ENCODE measurements around the gene USP14. TPM values are rescaled to one million over a fixed set of nuclear protein-coding genes. Genes with fewer than 3 reads are reported as not detected.
A peak's percentile ranks its signal among the peaks of the same experiment; 100 is the strongest.
"Not testable (repeated sequence)": the region's sequence is repeated elsewhere in the genome, so short reads cannot be mapped to it uniquely, and the experiment has no call there.

The USP14 gene
- 47.8 TPM for total RNA-seq
- long read RNA-seq, full-length matches to known transcripts, result 152 of 164 reads
- long read RNA-seq, partial matches to known transcripts, result 4 of 164 reads
- long read RNA-seq, other reads (novel, unspliced or antisense), result 8 of 164 reads

DNA sequence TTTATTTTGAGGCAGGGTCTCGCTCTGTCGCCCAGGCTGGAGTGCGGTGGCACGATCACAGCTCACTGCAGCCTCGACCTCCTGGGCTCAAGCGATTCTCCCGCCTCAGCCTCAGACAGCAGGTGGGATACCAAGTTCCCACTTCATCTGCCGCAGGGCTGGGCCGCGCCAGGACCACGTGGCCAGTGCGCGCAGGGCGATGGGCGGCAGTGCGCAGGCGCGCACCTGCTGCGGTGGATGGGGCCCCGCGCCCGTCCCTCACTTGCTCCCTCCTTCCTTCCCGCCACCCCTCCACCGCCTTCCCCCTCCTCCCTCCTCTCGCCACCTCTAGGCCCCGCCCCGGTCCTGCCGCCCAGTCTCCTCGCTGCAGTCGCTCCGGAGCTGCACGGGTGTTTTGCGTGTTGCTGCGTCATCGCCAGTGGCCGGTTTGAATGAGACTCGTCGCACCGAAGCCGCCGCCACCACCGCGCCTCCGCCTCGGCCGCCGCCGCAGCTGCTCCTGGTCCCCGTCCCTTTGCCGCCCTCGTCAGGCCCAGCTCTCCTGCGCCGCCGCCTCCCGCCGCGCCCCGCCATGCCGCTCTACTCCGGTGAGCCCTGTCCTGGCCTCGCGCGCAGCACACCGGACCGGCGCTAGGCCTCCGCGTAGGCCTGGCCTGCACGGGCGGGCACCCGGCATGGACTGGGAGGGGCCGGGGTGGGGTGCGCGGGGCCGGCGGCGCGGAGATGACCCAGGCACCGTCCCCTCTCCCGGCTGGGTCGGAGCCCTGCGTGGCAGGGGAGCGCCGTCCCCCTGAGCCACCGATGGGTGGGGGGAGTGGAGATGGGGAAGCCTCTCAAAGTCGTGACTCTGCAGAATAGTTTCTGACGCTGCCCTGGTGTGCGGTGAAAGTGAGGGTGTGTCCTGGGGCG, at the start of gene USP14:
Gene USP14, plus strand, starts transcription at position 430 of the 909 bp plus-strand sequence. Its CDS starts 142 bp downstream, at position 572.
- ATAC-seq (ENCODE audit: poor library complexity), result peak; percentile 98
- peak; percentile 98 for DNase-seq
- intact Hi-C loops (cut with DNase I), result no loop called here

DNA sequence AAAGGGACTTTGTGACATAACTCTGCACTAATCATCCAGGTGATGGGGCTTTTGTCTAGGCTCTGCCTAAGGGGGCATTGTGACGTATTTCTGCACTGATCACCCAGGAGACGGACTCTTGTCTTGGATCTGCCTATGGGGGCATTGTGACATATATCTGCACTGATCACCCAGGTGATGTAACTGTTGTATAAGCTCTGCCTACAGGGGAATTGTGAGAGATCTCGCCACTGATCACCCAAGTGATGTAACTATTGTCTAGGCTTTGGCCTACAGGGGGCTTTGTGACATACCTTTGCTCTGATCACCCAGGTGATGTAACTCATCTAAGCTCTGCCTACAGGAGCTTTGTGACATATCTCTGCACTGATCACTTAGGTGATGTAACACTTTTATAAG, 49.7 kb upstream of the USP14 start:
- intact Hi-C loops (cut with DNase I); DNase-seq: not testable (repeated sequence)
- ATAC-seq (ENCODE audit: poor library complexity), result peak; percentile 34

DNA sequence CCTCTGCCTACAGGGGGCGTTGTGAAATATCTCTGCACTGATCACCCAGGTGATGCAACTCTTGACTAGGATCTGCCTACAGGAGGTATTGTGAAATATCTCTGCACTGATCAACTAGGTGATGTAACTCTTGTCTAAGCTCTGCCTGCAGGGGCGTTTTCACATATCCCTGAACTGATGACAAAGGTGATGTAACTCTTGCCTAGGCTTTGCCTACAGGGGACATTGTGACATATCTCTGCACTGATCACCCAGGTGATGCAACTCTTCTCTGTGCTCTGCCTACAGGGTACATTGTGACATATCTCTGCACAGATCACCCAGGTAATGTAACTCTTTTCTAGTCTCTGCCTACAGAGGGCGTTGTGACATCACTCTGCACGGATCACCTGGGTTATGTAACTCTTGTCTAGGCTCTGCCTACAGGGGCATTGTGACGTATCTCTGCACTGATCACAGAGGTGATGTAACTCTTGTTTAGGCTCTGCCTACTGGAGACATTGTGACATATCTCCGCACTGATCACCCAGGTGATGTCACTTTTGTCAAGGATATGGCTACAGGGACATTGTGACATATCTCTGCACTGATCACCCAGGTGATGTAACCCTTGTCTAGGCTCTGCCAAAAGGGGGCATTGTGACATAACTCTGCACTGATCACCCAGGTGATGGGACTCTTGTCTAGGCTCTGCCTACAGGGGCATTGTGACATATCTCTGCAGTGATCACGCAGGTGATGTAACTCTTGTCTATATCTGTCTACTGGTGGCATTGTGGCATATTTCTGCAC, 49.0 kb upstream of the USP14 start:
- intact Hi-C loops (cut with DNase I); DNase-seq: not testable (repeated sequence)
- peak; percentile 27 for ATAC-seq (ENCODE audit: poor library complexity)

DNA sequence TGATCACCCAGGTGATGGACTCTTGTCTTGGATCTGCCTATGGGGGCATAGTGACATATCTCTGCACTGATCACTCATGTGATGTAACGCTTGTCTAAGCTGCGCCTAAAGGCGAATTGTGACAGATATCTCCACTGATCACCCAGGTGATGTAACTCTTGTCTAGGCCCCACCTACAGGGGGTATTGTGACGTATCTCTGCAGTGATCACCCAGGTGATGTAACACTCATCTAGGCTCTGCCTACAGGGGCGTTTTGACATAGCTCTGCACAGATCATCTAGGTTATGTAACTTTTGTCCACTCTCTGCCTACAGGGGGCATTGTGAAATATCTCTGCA, 48.5 kb upstream of the USP14 start:
- intact Hi-C loops (cut with DNase I); DNase-seq: not testable (repeated sequence)

DNA sequence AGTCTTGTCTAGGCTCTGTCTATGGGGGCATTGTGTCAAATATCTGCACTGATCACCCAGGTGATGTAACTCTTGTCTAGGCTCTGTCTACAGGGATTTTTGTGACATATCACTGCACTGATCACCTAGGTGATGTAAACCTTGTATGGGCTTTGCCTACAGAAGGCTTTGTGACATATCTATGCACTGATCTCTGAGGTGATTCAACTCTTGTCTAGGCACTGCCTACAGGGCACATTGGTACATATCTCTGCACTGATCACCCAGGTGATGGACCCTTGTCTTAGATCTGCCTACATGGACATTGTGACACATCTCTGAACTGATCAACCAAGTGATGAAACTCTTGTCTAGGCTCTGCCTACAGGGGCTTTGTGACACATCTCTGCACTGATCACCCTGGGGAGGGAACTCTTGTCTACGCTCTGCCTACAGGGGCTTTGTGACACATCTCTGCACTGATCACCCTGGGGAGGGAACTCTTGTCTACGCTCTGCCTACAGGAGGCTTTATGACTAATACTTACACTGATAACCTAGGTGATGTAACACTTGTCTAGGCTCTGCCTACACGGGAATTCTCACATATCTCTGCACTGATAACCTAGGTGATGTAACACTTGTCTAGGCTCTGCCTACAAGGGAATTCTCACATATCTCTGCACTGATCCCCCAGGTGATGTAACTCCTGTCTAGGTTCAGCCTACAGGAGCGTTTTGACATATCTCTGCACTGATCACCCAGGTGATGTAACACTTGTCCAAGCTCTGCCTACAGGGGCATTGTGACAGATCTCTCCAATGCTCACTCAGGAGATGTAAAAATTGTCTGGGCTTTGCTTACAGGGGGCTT, 47.8 kb upstream of the USP14 start:
- ATAC-seq (ENCODE audit: poor library complexity), result peak; percentile 4
- intact Hi-C loops (cut with DNase I); DNase-seq: not testable (repeated sequence)

More for the DNA sequence above, 48.5 kb upstream of the USP14 start:
- not testable (repeated sequence) for ATAC-seq (ENCODE audit: poor library complexity)

DNA sequence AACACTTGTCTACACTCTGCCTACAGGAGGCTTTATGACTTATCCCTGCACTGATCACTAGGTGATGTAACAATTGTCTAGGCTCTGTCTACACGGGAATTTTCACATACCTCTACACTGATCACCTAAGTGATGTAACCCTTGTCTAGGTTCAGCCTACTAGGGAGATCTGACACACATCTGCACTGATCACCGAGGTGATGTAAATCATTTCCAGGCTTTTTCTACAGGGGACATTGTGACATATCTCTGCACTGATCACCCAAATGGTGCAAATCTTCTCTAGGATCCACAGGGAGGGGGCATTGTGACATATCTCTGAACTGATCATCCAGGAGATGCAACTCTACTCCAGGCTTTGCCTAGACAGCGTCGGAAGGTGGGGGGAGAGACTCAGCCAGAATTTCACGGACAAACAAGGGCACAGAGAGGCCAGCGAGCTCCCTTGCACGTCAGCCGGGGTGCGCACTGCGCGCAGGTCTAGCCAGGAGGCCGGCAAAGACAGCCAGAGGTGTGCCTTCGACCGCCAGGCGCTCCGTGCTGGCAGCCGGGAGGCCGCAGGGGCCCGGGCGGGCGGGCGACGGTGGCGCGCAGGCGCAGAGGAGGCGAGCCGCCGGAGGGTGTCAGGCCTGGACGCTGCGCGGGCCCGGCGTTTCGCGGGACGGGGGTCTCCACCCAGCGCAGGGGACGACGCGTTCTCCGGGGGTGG, 46.9 kb upstream of the USP14 start:
- DNase-seq (peak; percentile 67), ATAC-seq (ENCODE audit: poor library complexity) (peak; percentile 30)
- intact Hi-C loops (cut with DNase I), result no loop called here

DNA sequence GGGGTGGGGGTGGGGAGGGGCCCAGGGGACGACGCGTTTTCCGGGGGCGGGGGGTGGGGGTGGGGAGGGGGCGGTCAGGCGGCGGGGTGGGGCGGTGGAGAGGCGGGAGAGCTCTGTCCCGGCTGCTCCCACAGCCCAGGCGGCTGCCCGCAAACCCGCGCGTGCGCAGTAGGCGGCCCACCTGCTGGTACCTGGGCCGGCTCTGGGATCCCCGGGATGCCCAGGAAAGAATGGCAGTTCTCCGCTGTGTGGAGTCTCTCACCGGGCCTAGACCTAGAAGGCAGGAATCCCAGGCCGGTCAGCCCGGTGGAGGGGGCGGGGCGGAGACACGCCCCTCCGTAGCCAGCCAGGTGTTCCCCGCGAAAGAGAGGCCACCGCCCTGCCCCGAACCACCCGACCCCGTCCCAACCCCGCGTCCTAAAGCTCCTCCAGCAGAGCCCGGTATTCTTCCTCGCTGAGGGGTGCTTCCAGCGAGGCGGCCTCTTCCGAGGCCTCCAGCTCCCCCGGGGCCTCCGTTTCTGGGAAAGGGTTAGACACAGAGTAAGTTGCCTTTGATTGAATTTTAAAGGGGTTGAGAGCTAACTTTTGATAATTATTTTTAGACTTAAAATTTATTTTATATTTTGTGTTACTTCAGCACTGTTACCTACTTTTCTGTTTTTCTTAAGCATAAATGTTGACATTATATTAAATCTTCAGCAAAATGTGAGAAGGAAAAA, 46.2 kb upstream of the USP14 start:
- intact Hi-C loops (cut with DNase I); ATAC-seq (ENCODE audit: poor library complexity): not testable (repeated sequence)
- peak; percentile 48 for DNase-seq

DNA sequence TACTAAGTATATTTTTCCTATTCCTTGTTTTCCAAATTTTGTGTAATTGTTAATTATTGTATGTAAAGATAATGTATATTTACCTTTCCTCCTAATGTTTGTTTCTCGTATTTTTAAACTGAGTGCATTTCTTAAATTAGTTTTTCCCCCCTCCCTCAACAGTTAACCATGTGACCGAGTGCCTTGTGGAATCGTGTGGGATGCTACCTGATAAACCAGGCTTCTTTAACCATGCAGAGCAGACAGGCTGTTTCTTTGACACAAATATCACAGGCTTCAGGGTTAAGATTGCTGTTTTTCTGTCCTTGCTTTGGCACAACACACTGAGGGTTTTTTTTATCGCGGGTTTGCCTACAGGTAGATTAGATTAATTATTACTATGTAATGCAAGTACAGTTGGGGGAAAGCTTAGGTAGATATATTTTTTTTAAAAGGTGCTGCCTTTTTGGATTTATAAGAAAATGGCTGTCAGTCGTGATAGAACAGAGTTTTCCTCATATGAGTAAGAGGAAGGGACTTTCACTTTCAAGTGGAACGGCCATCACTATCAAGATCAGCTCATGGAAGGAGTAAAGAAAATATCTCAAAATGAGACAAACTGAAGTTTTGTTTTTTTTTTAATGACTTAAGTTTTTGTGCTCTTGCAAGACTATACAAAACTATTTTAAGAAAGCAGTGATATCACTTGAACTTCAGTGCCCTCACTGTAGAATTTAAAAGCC, 37.7 kb upstream of the USP14 start:
- intact Hi-C loops (cut with DNase I); ATAC-seq (ENCODE audit: poor library complexity): not testable (repeated sequence)

DNA sequence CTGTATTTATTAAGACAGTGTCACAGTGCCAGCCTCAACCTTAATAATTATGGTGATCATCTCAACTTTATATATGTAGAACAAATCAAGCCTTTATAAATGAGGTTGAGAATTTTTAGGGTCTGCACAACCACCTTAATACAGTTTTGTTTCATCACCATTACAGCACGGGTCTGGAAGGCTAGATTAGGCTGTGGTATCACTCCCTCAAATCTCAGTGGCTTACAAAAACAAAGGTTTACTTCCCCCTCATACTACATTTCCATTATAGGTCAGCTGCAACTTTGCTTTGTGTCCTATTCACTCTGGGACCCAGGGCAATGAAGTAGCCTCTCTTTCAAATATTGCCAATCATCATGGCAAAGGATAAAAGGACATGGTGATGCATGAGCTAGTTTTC, 23.3 kb upstream of the USP14 start:
- no peak for ATAC-seq (ENCODE audit: poor library complexity)
- intact Hi-C loops (cut with DNase I), result no loop called here

More for the DNA sequence above, 37.7 kb upstream of the USP14 start:
- DNase-seq, result not testable (repeated sequence)

DNA sequence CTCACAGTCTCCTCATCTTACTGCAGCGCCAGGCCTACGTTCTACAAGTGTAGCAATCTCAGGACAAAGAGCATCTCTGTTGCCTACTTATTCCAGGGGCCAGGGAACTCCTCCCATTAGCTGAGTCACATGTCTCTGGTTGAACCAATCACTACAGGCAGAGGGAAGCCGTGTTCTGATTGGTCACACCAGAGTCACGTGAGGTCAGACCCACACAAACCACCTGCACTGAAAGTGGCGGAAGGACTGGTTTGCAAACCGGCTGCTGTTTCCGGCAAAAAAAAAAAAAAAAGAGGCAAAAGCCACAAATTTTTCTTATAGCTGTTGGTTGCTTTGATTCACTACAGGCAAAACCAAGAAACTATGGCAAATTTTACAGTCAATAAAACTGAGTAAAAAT, 21.9 kb upstream of the USP14 start:
- ATAC-seq (ENCODE audit: poor library complexity) (no peak), DNase-seq (no peak)
- intact Hi-C loops (cut with DNase I), result no loop called here

More for the DNA sequence above, 23.3 kb upstream of the USP14 start:
- no peak for DNase-seq

DNA sequence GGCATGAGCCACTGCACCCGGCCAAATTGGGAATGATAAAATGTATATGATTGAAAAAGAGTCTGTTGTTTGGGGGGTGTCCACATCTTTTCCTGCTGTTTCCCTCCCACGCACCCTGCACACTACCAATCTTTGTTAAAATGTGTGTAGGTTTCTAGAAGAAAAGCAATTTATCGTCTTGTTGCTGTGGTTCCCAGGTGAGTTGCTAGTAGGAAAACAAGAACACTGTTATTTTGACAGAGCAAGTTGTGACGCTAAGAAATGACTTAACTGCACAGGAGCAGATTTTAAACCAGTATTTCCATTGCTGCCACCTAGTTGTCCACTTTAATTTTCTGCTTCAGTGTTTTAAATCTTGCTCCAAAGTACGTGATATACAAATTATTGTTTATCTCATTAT, 21.0 kb upstream of the USP14 start:
- no peak for ATAC-seq (ENCODE audit: poor library complexity)
- intact Hi-C loops (cut with DNase I), result no loop called here
- DNase-seq, result no peak

DNA sequence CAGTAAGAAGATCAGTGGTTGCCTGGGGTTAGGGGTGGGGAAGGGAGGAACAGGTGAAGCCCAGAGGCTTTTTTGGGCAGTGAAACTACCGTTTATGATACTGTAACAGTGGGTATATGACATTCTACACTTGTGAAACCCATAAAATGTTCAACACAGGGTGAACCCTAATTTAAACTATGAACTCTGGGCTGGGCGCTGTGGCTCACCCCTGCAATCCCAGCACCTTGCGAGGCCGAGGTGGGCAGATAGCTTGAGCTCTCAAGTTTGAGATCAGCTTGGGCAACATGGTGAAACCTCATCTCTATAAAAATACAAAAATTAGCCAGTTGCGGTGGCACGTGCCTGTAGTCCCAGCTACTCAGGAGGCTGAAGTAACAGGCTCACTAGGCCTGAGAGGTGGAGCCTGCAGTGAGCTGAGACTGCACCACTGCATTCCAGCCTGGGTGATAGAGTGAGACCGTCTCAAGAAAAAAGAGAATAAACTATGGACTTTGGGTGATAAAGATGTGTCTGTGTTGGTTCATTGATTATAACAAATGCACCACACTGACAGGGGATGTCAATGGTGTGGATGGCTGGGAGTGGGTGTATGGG, 17.6 kb upstream of the USP14 start:
- ATAC-seq (ENCODE audit: poor library complexity) (no peak), DNase-seq (no peak)
- intact Hi-C loops (cut with DNase I), result no loop called here

DNA sequence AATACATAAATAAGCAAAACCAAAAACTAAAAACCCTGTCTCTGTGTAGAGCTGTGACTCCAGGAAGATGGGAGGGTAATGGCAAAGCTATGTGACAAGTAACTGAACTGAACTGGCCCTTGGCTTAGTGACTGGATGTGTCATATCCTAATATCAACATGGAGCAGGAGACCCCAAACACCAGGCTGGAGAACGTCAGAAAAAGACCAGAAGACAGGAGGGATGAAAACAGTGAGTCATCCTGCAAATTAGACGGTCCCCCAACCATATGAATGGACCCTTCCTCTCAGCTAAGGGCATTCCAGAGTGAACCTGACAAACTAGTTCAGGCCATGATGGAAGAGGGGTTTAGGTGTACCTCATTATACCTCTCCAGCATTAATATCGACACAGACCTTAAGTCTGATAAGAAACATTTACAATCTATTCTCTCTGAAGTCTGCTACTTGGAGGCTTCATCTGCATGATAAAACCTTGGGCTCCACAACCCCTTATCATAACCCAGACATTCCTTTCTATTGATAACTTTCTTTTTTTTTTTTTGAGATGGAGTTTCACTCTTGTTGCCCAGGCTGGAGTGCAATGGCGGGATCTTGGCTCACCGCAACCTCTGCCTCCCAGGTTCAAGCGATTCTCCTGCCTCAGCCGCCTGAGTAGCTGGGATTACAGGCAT, 15.6 kb upstream of the USP14 start:
- intact Hi-C loops (cut with DNase I); DNase-seq; ATAC-seq (ENCODE audit: poor library complexity): not testable (repeated sequence)

DNA sequence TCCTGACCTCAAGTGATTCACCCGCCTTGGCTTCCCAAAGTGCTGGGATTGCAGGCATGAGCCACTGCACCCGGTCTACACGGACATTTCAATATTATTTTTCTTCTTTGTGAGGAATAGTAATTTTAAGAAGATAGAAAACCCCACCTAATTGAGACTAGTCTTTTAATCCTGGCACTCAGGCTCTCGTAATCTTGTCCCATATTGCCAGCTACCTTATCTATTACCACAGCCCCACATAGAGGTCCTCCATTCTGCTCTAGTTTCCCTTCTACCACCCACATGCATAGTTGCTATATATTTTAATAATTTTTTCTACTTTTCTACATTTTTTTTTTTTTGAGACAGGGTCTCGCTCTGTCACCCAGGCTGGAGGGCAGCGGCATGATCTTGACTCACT, 9.5 kb upstream of the USP14 start:
- no peak for DNase-seq
- ATAC-seq (ENCODE audit: poor library complexity), result no peak

DNA sequence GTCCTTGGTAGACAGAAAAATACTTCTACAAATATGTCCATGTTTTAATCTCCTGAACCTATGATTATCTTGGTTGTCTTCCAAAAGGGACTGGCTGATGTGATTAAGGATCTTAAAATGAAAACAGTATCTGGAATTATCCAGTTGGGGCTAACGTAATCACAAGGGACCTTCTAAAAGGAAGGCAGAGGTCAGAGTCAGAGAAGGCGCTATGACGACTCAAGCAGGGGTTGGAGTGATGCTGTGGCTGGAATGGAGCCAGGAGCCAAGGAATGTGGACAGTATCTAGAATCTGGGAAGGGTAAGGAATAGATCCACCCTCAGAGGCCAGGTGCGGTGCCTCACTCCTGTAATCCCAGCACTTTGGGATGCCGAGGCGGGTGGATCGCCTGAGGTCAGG, 4.2 kb upstream of the USP14 start:
- intact Hi-C loops (cut with DNase I), result no loop called here
- DNase-seq (no peak), ATAC-seq (ENCODE audit: poor library complexity) (no peak)

More for the DNA sequence above, 9.5 kb upstream of the USP14 start:
- intact Hi-C loops (cut with DNase I), result no loop called here

DNA sequence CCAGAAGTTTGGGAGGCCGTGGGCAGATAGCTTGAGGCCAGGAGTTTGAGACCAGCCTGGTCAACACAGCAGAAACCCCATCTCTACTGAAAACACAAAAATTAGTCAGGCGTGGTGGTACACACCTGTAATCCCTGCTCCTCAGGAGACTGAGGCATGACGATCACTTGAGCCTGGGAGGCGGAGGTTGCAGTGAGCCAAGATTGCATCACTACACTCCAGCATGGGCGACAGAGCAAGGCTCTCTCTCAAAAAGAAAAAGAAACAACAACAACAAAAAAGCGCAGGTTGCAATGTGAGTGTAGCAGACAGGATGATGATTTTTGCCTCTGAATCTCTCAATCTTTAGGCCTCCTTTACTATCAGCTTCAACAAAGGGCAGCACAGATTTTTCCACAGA, 2.7 kb upstream of the USP14 start:
- intact Hi-C loops (cut with DNase I), result no loop called here
- no peak for ATAC-seq (ENCODE audit: poor library complexity)
- no peak for DNase-seq

Measured in Right ventricle myocardium superior (tissue), 1 donor.